ENCODE measurements around the gene MED16.
"Not testable (repeated sequence)": the region's sequence is repeated elsewhere in the genome, so short reads cannot be mapped to it uniquely, and the experiment has no call there.

Gene MED16

DNA sequence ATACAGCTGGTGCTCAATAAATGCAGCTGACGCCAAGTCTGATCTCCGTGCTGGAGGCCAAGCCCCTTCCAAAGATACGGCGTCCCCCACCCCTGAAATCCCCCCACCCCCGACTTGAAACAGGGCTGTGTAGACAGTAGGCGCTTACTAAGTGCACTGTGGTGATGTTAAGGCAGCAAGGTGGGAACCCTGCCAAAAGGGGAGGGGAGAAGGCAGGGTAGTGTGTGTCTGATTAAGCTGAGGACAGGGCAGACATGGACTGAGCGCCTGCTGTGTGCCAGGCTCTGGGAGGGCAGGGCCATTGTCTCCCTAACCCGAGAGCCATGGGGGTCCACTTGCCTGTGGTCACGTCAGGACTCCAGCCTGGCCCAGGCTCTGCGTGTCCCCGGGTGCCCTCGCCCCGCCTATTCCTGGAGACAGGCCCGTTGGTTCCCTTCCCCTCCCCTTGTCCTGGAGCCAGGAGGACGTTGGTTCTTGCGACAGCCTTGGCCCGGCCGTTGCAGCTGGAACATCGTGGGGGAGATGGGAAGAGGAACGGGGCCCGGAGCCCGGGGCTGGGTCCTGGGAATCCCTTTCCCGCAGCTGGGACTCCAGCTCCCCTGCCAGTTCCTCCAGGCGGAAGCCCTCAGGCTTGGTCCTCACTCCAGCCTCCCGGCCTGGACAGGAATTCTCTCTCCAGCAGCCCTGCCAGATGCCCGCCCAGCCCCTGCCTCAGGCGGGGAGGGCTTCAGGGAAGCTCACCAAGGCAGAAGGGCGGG, 42.6 kb downstream of the MED16 start:
- DNase-seq, result peak; percentile 17

DNA sequence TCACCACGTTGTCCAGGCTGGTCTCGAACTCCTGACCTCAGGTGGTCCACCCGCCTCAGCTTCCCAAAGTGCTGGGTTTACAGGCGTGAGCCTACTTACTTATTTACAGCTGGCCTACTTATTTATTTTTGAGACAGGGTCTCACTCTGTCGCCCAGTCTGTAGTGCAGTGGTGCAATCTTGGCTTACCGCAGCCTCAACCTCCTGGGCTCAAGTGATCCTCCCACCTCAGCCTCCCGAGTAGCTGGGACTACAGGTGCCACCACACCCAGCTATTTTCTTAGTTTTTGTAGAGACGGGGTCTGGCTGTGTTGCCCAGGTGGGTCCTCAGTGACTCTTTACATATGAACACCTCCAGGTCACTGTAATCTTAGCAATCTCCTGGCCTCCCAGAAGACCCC, 43.8 kb downstream of the MED16 start:
- DNase-seq, result not testable (repeated sequence)

- DNase-seq, result no peak
These were observed 44.5 kb downstream of the MED16 start for GRCh38 chr19:848386-848921.

DNA sequence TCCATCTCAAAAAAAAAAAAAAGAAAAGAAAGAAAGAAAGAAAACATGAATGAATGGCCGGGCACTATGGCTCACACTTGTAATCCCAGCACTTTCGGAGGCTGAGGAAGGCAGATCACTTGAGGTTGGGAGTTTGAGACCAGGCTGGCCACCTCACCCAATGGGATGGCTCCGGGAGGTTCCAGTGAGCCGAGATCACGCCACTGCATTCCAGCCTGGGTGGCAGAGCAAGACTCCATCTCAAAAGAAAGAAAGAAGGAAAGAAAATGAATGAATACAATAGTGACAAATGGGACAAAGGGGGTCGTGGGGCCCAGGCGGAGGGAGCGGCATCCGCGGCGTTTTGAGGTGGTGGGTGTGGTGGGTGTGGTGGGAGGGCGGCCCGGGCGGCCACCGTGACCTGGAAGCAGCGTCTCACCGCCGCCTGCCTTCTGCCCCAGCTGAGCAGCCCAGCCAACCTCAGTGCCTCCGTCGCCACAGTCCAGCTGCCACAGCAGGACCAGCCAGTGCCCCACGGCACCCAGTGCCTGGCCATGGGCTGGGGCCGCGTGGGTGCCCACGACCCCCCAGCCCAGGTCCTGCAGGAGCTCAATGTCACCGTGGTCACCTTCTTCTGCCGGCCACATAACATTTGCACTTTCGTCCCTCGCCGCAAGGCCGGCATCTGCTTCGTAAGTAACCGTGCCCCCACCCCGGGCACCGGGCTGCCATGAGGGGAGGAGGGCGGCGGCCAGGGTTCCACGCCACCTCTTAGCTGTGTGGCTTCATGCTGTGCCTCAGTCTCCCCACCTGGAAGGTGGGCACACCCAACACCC, 47.1 kb downstream of the MED16 start:
- DNase-seq, result no peak

- DNase-seq, result no peak
These were observed 48.4 kb downstream of the MED16 start for GRCh38 chr19:844546-844971.

DNA sequence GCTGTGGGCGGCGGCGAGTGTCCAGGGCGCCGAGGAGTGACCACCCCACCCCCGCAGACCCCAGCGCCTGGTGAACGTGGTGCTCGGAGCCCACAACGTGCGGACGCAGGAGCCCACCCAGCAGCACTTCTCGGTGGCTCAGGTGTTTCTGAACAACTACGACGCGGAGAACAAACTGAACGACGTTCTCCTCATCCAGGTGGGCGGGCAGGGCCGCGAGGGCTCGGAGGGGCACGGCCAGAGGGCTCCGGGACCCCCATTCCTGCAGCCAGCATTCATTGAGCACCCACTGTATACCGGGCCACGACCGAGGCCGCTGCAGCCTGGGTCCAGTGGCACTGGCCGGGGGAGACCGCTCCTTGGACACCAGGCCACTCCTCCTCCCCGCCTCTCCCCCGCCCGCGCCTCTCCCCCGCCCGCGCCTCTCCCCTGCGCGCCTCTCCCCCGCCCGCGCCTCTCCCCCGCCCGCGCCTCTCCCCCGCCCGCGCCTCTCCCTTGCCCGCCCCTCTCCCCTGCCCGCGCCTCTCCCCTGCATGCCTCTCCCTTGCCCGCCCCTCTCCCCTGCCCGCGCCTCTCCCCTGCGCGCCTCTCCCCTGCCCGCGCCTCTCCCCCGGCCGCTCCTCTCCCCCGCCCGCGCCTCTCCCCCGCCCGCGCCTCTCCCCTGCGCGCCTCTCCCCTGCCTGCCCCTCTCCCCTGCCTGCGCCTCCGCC, 49.0 kb downstream of the MED16 start:
- no peak for DNase-seq

DNA sequence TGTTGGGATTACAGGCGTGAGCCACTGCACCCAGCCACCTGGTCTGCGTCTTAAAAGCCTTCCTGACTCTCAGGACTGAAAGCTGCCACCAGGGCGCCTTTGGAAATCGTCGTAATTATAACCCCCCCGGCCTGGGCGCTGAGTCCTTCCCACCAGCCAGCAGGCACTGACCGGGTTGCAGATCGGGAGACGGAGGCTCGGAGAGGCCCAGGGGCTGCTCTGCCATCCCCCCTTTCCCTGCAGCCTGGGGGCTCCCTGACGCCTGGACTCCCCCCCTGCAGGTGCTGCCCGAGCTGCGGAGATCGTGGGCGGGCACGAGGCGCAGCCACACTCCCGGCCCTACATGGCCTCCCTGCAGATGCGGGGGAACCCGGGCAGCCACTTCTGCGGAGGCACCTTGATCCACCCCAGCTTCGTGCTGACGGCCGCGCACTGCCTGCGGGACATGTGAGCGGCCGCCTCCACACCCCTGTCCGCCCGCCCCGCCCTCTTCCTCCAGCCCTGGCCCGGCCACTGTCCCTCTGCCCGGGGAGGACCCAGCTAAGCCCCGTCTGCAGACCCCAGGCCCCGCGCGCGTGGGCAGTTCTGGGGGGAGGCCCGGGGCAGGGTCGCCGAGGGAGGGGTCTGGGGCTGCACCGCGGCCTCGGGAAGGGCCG, 49.7 kb downstream of the MED16 start:
- no peak for DNase-seq

- DNase-seq, result not testable (repeated sequence)
These were observed 50.2 kb downstream of the MED16 start for GRCh38 chr19:842802-843179.

DNA sequence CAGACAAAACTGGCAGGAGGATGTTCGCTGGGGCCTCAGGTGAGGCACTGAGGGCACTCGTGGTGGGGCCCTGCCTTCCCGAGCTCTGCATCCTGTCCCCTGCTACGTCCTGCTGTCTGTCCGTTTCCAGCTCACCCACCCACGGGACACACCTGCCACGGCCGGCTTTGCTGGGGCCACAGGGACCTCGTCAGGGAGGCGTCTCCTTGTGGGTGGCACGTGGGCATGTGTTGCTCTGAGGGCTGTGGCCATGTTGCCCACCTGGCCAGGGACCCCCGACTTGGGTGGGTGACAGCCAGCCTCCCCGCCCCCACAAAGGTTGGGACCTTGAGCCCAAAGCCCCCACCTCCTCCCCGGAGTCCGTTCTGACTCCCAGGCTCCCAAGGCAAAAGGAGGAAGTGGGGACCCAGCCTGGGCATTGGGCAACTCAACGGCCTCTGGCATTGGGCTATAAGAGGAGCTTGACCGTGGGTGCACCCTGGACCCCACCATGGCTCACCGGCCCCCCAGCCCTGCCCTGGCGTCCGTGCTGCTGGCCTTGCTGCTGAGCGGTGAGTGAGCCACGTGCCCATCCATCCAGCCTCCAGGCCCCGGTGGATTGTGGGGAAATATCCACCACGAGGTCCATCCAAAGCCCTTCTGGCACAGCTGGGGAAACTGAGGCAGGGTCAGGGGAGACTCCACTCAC, 52.3 kb downstream of the MED16 start, which contains the start of gene PRTN3:
PRTN3 (plus strand) TSS at position 481 of the 688 bp plus-strand sequence; CDS start at position 491, 10 bp downstream.
- no peak for DNase-seq

DNA sequence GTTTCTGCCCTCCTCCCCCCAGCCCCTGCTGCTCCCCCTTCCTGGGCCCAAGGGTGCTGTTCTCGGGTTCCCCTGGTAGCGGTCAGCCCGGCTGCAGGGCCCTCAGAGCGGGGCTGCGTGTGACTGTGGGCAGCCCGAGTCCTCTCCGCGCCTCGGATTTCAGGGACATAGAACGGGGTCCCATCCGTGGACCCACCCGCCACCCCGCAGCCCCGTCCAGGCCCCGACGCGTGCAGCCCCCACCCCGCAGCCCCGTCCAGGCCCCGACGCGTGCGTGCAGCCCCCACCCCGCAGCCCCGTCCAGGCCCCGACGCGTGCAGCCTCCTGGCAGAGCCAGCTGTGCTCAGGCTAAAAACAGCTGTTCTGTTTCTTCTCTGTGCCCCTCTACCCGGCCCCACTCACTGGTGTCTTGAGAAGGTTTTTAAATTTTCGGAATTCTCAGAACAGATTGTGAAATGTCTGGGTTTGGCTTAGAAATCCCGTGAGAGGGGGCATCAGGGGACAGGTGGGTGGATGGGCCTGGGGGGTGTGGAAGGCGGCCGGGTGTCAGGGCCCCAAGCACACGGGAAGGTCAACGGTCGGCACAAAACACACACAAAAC, 57.7 kb downstream of the MED16 start:
- DNase-seq, result no peak

- DNase-seq, result no peak
These were observed 58.8 kb downstream of the MED16 start for GRCh38 chr19:834216-834615.

DNA sequence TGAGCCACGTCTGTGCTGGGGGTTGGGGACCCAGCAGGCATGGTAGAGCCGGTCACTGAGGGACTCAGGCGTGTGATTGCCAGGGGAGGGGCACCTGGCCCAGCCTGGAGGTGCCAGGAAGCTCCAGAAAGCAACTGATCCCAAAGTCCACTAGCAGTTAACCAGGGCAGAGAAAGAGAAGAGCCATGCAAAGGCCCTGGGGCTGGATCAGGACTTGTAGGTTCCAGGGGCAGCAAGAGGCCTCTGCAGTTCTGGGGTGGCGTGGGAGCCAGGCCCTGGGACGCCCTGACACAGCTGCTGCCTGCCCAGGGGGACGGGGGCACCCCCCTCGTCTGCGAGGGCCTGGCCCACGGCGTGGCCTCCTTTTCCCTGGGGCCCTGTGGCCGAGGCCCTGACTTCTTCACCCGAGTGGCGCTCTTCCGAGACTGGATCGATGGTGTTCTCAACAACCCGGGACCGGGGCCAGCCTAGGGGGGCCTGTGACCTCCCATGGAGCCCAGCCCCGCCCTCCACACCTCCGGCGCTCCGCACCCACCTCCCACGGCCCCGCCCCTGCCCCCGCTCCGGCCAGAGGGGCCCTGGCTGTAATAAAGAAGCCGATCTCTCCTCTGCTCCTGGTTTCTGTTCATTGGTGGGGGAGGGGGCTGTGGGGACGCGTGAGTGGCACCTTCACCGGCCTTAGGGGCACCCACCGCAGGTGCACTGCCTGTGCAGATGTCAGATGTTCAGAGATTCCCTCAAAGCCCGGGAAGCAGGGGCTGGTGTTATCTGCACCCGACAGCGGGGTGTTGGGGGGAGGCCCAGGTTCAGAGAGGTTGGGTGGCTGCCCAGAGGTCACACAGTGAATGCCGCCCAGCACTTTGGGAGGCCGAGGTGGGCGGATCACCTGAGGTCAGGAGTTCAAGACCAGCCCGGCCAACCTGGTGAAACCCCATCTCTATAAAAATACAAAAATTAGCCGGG, 61.3 kb downstream of the MED16 start:
- no peak for DNase-seq

DNA sequence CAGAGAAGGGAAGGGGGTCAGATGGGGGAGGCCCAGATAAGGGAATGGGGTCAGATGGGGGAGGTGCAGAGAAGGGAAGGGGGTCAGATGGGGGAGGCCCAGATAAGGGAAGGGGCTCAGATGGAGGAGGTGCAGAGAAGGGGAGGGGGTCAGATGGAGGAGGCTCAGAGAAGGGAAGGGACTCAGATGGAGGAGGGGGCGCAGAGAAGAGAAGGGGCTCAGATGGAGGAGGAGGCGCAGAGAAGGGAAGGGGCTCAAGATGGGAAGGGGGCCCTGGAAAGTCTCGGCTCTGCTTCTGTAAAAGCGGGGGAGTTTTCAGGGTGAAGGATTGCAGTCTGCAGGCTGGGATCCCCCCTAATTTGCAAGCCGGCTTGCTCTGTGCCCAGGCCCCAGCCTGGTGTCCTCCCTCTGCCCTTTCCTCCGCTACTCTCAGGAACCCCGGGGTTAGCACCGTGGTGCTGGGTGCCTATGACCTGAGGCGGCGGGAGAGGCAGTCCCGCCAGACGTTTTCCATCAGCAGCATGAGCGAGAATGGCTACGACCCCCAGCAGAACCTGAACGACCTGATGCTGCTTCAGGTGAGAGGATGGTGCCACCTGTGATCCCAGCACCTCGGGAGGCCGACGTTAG, 63.7 kb downstream of the MED16 start:
- DNase-seq, result no peak

GRCh38 chr19:827710-828321, 65.2 kb downstream of the MED16 start, which contains the start of gene AZU1:
Gene AZU1 (plus strand): TSS chr19:827837. CDS start chr19:827847, 10 bp downstream.
- no peak for DNase-seq

- no peak for DNase-seq
These were observed 65.7 kb downstream of the MED16 start for GRCh38 chr19:827314-827709.

- no peak for DNase-seq
These were observed 66.9 kb downstream of the MED16 start for GRCh38 chr19:825897-826644.

DNA sequence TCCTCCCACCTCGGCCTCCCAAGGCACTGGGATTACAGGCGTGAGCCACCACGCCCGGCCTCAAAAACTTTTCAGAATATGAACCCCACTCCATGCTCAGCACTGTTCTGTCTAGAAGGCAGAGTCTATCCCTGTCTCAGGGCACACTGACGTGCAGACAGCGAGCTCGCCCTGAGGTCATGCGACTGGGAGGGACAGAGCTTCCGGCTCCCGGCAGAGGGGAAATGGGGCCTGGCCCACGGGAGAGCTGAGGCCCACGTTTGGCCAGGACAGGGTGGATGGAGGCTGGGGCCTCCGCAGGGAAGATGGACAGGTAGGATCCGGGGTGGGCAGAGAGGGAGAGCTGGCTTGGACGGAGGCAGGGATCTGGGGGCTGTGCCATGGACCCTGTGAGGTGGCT, 68.1 kb downstream of the MED16 start:
- DNase-seq, result no peak

GRCh38 chr19:823565-824121, 69.3 kb downstream of the MED16 start:
- DNase-seq, result no peak
